GM12892 (cell line): ENCODE measurements around the gene ELOVL6.

Source experiments
- POLR2A ChIP-seq: IDR thresholded peaks from 2 replicates; pipeline ENCODE4 v1.6.1; 2011; ENCODE audit warnings: low read depth, low read length, control low read depth
- POLR2AphosphoS5 ChIP-seq: IDR thresholded peaks from 2 replicates; pipeline ENCODE4 v1.6.1; 2011; ENCODE audit warnings: low read depth, low read length, control low read depth
- TAF1 ChIP-seq: IDR thresholded peaks from 2 replicates; pipeline ENCODE4 v1.6.1; 2011; ENCODE audit warnings: low read depth, mild to moderate bottlenecking, control low read depth, low read length, borderline replicate concordance

DNA sequence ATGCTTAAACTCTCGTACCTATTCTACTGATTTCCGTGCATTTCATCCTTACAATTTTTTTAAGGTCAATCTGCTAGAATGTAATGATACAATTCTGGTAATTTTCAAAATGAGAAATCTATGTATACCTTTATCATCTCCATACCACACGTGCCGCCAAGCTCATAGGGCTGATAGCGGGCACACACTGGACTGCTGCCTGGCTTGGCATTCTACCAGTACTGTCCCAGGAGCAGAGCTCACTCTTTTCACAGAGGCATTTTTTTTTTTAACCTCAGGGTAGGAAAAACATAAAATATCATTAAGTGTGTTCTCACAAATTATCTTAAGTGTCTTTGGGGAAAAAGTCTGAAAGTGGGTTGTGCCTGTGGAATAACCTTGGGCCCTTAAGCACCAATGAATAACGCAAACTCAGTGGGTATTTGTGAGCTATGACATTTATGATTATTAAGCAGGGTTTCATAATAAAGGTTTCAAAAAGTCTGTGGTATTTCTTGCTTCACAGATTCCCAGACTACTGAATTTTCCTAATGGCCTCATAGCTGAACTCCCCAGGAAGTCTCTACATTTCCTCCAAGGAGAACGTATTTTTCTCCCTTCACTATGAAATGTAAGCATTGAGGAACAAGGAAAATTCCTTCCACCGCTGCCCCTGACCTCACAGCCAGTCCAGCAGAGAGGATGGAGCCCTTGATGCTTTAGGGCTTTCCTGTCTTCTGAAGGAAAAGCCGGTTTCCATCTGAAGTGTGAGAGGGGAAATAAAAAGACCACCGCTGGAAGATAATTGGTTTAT is 125.2 kb downstream of the ELOVL6 start:
- TF ChIP-seq POLR2AphosphoS5, result no peak
- TF ChIP-seq POLR2A, result no peak
- TF ChIP-seq TAF1, result no peak
